Mucosa of descending colon (tissue), 3 donors: ENCODE results near the gene ISCA2. TPM values are rescaled to one million over a fixed set of nuclear protein-coding genes. Genes with fewer than 3 reads are reported as not detected.
A peak's percentile ranks its signal among the peaks of the same experiment; 100 is the strongest.

ENCODE experiments used
- ATAC-seq: fragments of 200-7000 bp; cut with Tn5 transposase; one replicate; pipeline ENCODE4 v1.9.1; 2020; ENCODE audit warnings: mild to moderate bottlenecking, moderate library complexity
- DNase-seq, 3 donors: peaks; one replicate each; pipeline ENCODE4 v3.0.0-alpha.2; 2020
- H3K36me3 ChIP-seq: fragments of 200-600 bp; one replicate; pipeline ENCODE4 v1.8.0; 2021; ENCODE audit warnings: low read depth, mild to moderate bottlenecking
- H3K4me1 ChIP-seq: fragments of 200-600 bp; one replicate; pipeline ENCODE4 v1.8.0; 2021; ENCODE audit warnings: low read depth, mild to moderate bottlenecking
- H3K4me3 ChIP-seq: fragments of 200-600 bp; one replicate; pipeline ENCODE4 v1.8.0; 2021; ENCODE audit warnings: mild to moderate bottlenecking
- H3K9me3 ChIP-seq: fragments of 200-600 bp; one replicate; pipeline ENCODE4 v1.8.0; 2021; ENCODE audit warnings: mild to moderate bottlenecking
- CTCF ChIP-seq: fragments of 200-600 bp; IDR thresholded peaks from one replicate; pipeline ENCODE4 v1.8.0; 2022; ENCODE audit warnings: antibody characterized with exemption, mild to moderate bottlenecking
- intact Hi-C, 2 donors: fragments of 100-400 bp; cut with DNase I in 1 of 2; cut with micrococcal nuclease in 1 of 2; formaldehyde crosslinking; loops; one replicate each; pipeline versions ENCODE4 v1.11.0 to v1.11.1; 2022; cut with DNase I, micrococcal nuclease
- total RNA-seq, 3 donors: library from RNA; stranded (reverse); fragmentation: NEBNext Ultra II Directional in 2 of 3; extraction: Animal tissue kit (Norgen Biotek cat#: 25700) in 2 of 3; gene quantifications; one replicate each; pipeline versions ENCODE4 v1.2.1 to v1.2.4, GENCODE V29; 2021 to 2023
- donor health status: DM: no; HTN: no; CAD: no; lungs with moderate emphysema.
- donor health status: DM: no; HTN: no; CAD: no.
- donor health status: DM: no; HTN: yes; CAD: no.

Gene ISCA2
- total RNA-seq, 3 donors from 2014 or later = 22.4 to 36.1 (median 30.0) TPM

GRCh38 chr14:74509587-74510222 is 16.1 kb downstream of the ISCA2 start:
- Histone ChIP-seq H3K9me3 (no peaks in the 10 kb centered on the region), H3K4me3 (no peak overlapping the region), H3K36me3 (no peaks in the 10 kb centered on the region), H3K4me1 (no peaks in the 10 kb centered on the region)
- ATAC-seq (no peak), DNase-seq (peak in 1 of 3 donors; percentile 20)
- intact Hi-C loops = no loop called here
- no peak for TF ChIP-seq CTCF

- H3K9me3 ChIP-seq = no peaks in the 10 kb centered on the region
- ATAC-seq (no peak), DNase-seq (peak in 1 of 3 donors; percentile 13)
- no peak for TF ChIP-seq CTCF
- no peak overlapping the region for H3K4me3 ChIP-seq
- H3K4me1 ChIP-seq = no peaks in the 10 kb centered on the region
- H3K36me3 ChIP-seq = no peaks in the 10 kb centered on the region
- intact Hi-C loops = no loop called here
These were observed 16.8 kb downstream of the ISCA2 start for GRCh38 chr14:74510223-74510931.

GRCh38 chr14:74510959-74511409 is 17.4 kb downstream of the ISCA2 start:
- TF ChIP-seq CTCF = no peak
- no peaks in the 10 kb centered on the region for H3K9me3 ChIP-seq
- H3K4me1 ChIP-seq = no peaks in the 10 kb centered on the region
- H3K4me3 ChIP-seq = no peak overlapping the region
- no peak for ATAC-seq
- no peaks in the 10 kb centered on the region for H3K36me3 ChIP-seq
- intact Hi-C loops = no loop called here
- peak in 1 of 3 donors; percentile 5 for DNase-seq

- no peak overlapping the region for H3K4me3 ChIP-seq
- no peaks in the 10 kb centered on the region for H3K9me3 ChIP-seq
- intact Hi-C loops = no loop called here
- no peak for DNase-seq
- no peaks in the 10 kb centered on the region for H3K4me1 ChIP-seq
- H3K36me3 ChIP-seq = no peaks in the 10 kb centered on the region
- ATAC-seq = no peak
- TF ChIP-seq CTCF = no peak
These were observed 18.6 kb downstream of the ISCA2 start for GRCh38 chr14:74511966-74512830.

GRCh38 chr14:74514471-74514941 is 20.9 kb downstream of the ISCA2 start:
- no peaks in the 10 kb centered on the region for H3K9me3 ChIP-seq
- ATAC-seq (peak; percentile 40), DNase-seq (peak; percentile 24 to 53 (median 34))
- no peaks in the 10 kb centered on the region for H3K4me1 ChIP-seq
- H3K4me3 ChIP-seq = no peak overlapping the region
- intact Hi-C loops = no loop called here
- no peak for TF ChIP-seq CTCF
- no peaks in the 10 kb centered on the region for H3K36me3 ChIP-seq
